ENCODE data around the gene KCNMA1.

DNA sequence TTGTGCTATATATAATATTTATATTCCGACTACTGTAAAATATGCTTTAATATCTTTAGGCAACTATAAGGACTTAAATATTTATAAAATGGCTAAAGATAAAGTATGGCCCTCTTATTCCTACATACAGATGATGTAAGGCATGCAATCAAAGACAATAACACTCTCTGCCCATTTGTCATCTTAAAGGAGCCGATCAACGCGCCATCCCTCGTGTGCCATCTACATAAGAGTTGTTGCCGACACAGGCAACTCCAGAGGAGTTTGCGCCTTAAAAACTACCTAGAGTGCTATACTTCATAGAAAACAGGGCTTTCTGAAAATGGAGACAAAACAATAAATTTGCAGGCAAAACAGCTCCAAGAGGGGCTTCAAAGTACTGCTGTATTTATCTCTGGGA lies 709.0 kb downstream of the KCNMA1 start:
- TF ChIP-seq EP300 (IDR thresholded peaks at IDR 0.05): no peak
- TF ChIP-seq POLR2A (IDR thresholded peaks at IDR 0.05): no peak
- TF ChIP-seq, protein P1, sequence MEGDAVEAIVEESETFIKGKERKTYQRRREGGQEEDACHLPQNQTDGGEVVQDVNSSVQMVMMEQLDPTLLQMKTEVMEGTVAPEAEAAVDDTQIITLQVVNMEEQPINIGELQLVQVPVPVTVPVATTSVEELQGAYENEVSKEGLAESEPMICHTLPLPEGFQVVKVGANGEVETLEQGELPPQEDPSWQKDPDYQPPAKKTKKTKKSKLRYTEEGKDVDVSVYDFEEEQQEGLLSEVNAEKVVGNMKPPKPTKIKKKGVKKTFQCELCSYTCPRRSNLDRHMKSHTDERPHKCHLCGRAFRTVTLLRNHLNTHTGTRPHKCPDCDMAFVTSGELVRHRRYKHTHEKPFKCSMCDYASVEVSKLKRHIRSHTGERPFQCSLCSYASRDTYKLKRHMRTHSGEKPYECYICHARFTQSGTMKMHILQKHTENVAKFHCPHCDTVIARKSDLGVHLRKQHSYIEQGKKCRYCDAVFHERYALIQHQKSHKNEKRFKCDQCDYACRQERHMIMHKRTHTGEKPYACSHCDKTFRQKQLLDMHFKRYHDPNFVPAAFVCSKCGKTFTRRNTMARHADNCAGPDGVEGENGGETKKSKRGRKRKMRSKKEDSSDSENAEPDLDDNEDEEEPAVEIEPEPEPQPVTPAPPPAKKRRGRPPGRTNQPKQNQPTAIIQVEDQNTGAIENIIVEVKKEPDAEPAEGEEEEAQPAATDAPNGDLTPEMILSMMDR (IDR thresholded peaks at IDR 0.05): no peak
- TF ChIP-seq POLR2AphosphoS5 (IDR thresholded peaks at IDR 0.05): no peak
